Upper lobe of left lung (tissue), 4 donors: ENCODE measurements around the gene MT1M.
A peak's percentile ranks its signal among the peaks of the same experiment; 100 is the strongest.

ENCODE experiments used
- EP300 ChIP-seq, 4 donors: sonication (generic); formaldehyde crosslinking; IDR thresholded peaks; one replicate each; pipeline ENCODE4 v1.5.1; 2017; ENCODE audit warnings: antibody characterized with exemption in 4 of 4, control low read depth in 2 of 4
- TF ChIP-seq, protein P1 (sequence below), 6 experiments: fragments of 450-650 bp in 4 of 6; fragments of 200-600 bp in 2 of 6; sonication (generic) in 2 of 6; IDR thresholded peaks; one replicate each; pipeline ENCODE4 v1.5.1; 2016 to 2019; ENCODE audit warnings: antibody characterized with exemption in 6 of 6

DNA sequence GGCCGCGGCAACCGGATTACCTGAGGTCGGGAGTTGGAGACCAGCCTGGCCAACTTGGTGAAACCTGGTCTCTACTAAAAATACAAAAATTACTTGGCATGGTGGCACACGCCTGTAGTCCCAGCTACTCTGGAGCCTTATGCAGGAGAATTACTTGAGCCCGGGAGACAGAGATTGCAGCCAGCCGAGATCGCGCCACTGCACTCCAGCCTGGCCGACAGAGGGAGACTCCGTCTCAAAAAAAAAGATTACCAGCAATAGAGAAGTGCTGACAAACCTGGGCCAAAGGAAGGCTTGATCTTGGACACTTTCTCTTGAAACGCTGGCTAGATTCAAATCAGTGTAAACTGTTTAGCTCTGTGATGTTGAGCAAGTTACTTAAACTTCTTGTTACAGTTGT, 41.5 kb downstream of the MT1M start:
- no peak for TF ChIP-seq EP300 (IDR thresholded peaks at IDR 0.05)
- TF ChIP-seq, protein P1, sequence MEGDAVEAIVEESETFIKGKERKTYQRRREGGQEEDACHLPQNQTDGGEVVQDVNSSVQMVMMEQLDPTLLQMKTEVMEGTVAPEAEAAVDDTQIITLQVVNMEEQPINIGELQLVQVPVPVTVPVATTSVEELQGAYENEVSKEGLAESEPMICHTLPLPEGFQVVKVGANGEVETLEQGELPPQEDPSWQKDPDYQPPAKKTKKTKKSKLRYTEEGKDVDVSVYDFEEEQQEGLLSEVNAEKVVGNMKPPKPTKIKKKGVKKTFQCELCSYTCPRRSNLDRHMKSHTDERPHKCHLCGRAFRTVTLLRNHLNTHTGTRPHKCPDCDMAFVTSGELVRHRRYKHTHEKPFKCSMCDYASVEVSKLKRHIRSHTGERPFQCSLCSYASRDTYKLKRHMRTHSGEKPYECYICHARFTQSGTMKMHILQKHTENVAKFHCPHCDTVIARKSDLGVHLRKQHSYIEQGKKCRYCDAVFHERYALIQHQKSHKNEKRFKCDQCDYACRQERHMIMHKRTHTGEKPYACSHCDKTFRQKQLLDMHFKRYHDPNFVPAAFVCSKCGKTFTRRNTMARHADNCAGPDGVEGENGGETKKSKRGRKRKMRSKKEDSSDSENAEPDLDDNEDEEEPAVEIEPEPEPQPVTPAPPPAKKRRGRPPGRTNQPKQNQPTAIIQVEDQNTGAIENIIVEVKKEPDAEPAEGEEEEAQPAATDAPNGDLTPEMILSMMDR (IDR thresholded peaks at IDR 0.05): peak; percentile 38 to 62 (median 53)
